WTC11 (cell line): ENCODE measurements around the gene CPXM2. TPM values are rescaled to one million over a fixed set of nuclear protein-coding genes. Genes with fewer than 3 reads are reported as not detected.

Source experiments
- ATAC-seq: fragments of 200-7000 bp; cut with Tn5 transposase; 2 replicates; pipeline ENCODE4 v1.10.0; 2021; ENCODE audit warnings: mild to moderate bottlenecking, moderate library complexity
- CTCF ChIA-PET: fragments of 300-600 bp; sonication (Branson Sonifier 250); formaldehyde crosslinking; loops from one replicate; lab custom pipeline; 2021; ENCODE audit warnings: antibody characterized with exemption; lab: Charles Lee
- POLR2A ChIA-PET: fragments of 350-600 bp; sonication (Branson Sonifier 250); formaldehyde crosslinking; loops from one replicate; lab custom pipeline; 2021; ENCODE audit warnings: antibody characterized with exemption; lab: Charles Lee
- DNase-seq: peaks from one replicate; pipeline ENCODE4 v3.0.0; 2021; ENCODE audit warnings: low spot score
- H3K27ac Mint-ChIP-seq: 2 replicates; pipeline ENCODE4 v1.8.0; 2021; ENCODE audit warnings: mixed read lengths
- H3K27me3 Mint-ChIP-seq: 2 replicates; pipeline ENCODE4 v1.8.0; 2021; ENCODE audit warnings: low read depth, mild to moderate bottlenecking, moderate library complexity, mixed read lengths
- H3K36me3 Mint-ChIP-seq: 2 replicates; pipeline ENCODE4 v1.8.0; 2021; ENCODE audit warnings: mixed read lengths
- H3K4me1 Mint-ChIP-seq: 2 replicates; pipeline ENCODE4 v1.8.0; 2022; ENCODE audit warnings: mixed read lengths
- H3K4me3 Mint-ChIP-seq: 2 replicates; pipeline ENCODE4 v1.8.0; 2021; ENCODE audit warnings: mild to moderate bottlenecking, moderate library complexity, mixed read lengths
- H3K9me3 Mint-ChIP-seq: 2 replicates; pipeline ENCODE4 v1.8.0; 2021; ENCODE audit warnings: mixed read lengths
- ARID4B ChIP-seq: sonication (generic); formaldehyde crosslinking; IDR thresholded peaks from 2 replicates; pipeline ENCODE4 v1.8.0; 2023; ENCODE audit warnings: missing genetic modification reagents, mild to moderate bottlenecking, borderline replicate concordance
- CDX4 ChIP-seq: fragments of 250-450 bp; sonication (Bioruptor Pico); IDR thresholded peaks from 2 replicates; pipeline ENCODE4 v1.9.0; 2021; ENCODE audit warnings: moderate library complexity, mild to moderate bottlenecking, inconsistent platforms, borderline replicate concordance
- CTCF ChIP-seq: fragments of 200-600 bp; IDR thresholded peaks from 2 replicates; pipeline ENCODE4 v1.8.0; 2022; ENCODE audit warnings: antibody characterized with exemption
- ELF4 ChIP-seq: sonication (generic); formaldehyde crosslinking; IDR thresholded peaks from 2 replicates; pipeline ENCODE4 v1.8.1; 2022; ENCODE audit warnings: low read depth, mild to moderate bottlenecking, moderate library complexity, missing genetic modification reagents
- FOXJ3 ChIP-seq: sonication (generic); formaldehyde crosslinking; IDR thresholded peaks from 2 replicates; pipeline ENCODE4 v1.9.0; 2021; ENCODE audit warnings: missing genetic modification reagents, mild to moderate bottlenecking, borderline replicate concordance
- IRF1 ChIP-seq: sonication (generic); formaldehyde crosslinking; IDR thresholded peaks from 2 replicates; pipeline ENCODE4 v1.8.0; 2023; ENCODE audit warnings: missing genetic modification reagents
- IRF2 ChIP-seq: sonication (generic); formaldehyde crosslinking; IDR thresholded peaks from 2 replicates; pipeline ENCODE4 v1.8.0; 2022; ENCODE audit warnings: low read depth, missing genetic modification reagents, borderline replicate concordance
- JUN ChIP-seq: sonication (generic); formaldehyde crosslinking; IDR thresholded peaks from 2 replicates; pipeline ENCODE4 v1.8.0; 2023; ENCODE audit warnings: mild to moderate bottlenecking, missing genetic modification reagents
- MLX ChIP-seq: sonication (generic); formaldehyde crosslinking; IDR thresholded peaks from 2 replicates; pipeline ENCODE4 v1.8.1; 2023; ENCODE audit warnings: mild to moderate bottlenecking, missing genetic modification reagents, moderate library complexity
- NFYB ChIP-seq: sonication (generic); formaldehyde crosslinking; conservative IDR thresholded peaks from 2 replicates; pipeline ENCODE4 v1.8.0; 2022; ENCODE audit warnings: low read depth, missing genetic modification reagents
- NR1H2 ChIP-seq: sonication (generic); formaldehyde crosslinking; IDR thresholded peaks from 2 replicates; pipeline ENCODE4 v1.9.0; 2021; ENCODE audit warnings: mild to moderate bottlenecking, moderate library complexity, missing genetic modification reagents
- PRRX2 ChIP-seq: fragments of 250-450 bp; sonication (Bioruptor Pico); IDR thresholded peaks from 2 replicates; pipeline ENCODE4 v1.8.0; 2021; ENCODE audit warnings: mild to moderate bottlenecking
- RELA ChIP-seq: sonication (generic); formaldehyde crosslinking; IDR thresholded peaks from 2 replicates; pipeline ENCODE4 v1.8.1; 2022; ENCODE audit warnings: missing genetic modification reagents, mild to moderate bottlenecking, borderline replicate concordance
- SMAD4 ChIP-seq: sonication (generic); formaldehyde crosslinking; IDR thresholded peaks from 2 replicates; pipeline ENCODE4 v1.8.0; 2022; ENCODE audit warnings: mild to moderate bottlenecking, missing genetic modification reagents
- SOX15 ChIP-seq: fragments of 250-450 bp; sonication (Bioruptor Pico); IDR thresholded peaks from 2 replicates; pipeline ENCODE4 v1.9.0; 2021; ENCODE audit warnings: mild to moderate bottlenecking
- TCF7 ChIP-seq: sonication (generic); formaldehyde crosslinking; IDR thresholded peaks from 2 replicates; pipeline ENCODE4 v1.8.0; 2022; ENCODE audit warnings: mild to moderate bottlenecking, low read depth, missing genetic modification reagents, moderate library complexity
- TEAD1 ChIP-seq: sonication (generic); formaldehyde crosslinking; IDR thresholded peaks from 2 replicates; pipeline ENCODE4 v1.8.0; 2022; ENCODE audit warnings: mild to moderate bottlenecking, missing genetic modification reagents
- USF2 ChIP-seq: sonication (generic); formaldehyde crosslinking; IDR thresholded peaks from 2 replicates; pipeline ENCODE4 v1.8.1; 2023; ENCODE audit warnings: mild to moderate bottlenecking, missing genetic modification reagents, moderate library complexity
- ZBTB43 ChIP-seq: sonication (generic); formaldehyde crosslinking; IDR thresholded peaks from 2 replicates; pipeline ENCODE4 v1.8.1; 2023; ENCODE audit warnings: mild to moderate bottlenecking, missing genetic modification reagents
- ZNF138 ChIP-seq: sonication (generic); formaldehyde crosslinking; conservative IDR thresholded peaks from 2 replicates; pipeline ENCODE4 v1.8.1; 2022; ENCODE audit warnings: mild to moderate bottlenecking, moderate library complexity, missing genetic modification reagents
- ZNF232 ChIP-seq: sonication (generic); formaldehyde crosslinking; IDR thresholded peaks from 2 replicates; pipeline ENCODE4 v1.8.0; 2022; ENCODE audit warnings: mild to moderate bottlenecking, missing genetic modification reagents
- ZNF263 ChIP-seq: sonication (generic); formaldehyde crosslinking; IDR thresholded peaks from 2 replicates; pipeline ENCODE4 v1.8.1; 2022; ENCODE audit warnings: low read depth, mild to moderate bottlenecking, moderate library complexity, missing genetic modification reagents
- ZNF416 ChIP-seq: fragments of 250-450 bp; sonication (Bioruptor Pico); IDR thresholded peaks from 2 replicates; pipeline ENCODE4 v1.9.0; 2021; ENCODE audit warnings: mild to moderate bottlenecking, inconsistent platforms
- total RNA-seq: library from RNA; stranded (reverse); gene quantifications from 3 replicates; pipeline ENCODE4 v1.2.3, GENCODE V29; 2021

CPXM2 gene
- total RNA-seq, 1 experiment from 2014 or later = 3.4 TPM

GRCh38 chr10:123772645-123773508, 118.7 kb downstream of the CPXM2 start (continued):
- TF ChIP-seq CTCF = no peak
- TF ChIP-seq ZNF263 (CRISPR knock-in tag) = no peak
- no peak for TF ChIP-seq FOXJ3 (CRISPR knock-in tag)
- TF ChIP-seq ZNF138 (CRISPR knock-in tag) = no peak
- no peak for TF ChIP-seq SOX15 (CRISPR knock-in tag)
- TF ChIP-seq TCF7 (CRISPR knock-in tag) = no peak
- TF ChIP-seq, all 79 proteins: peak for 0

- no peak overlapping the region for H3K27ac Mint-ChIP-seq
- H3K4me3 Mint-ChIP-seq = no peak overlapping the region
- TF ChIP-seq ZNF232 (CRISPR knock-in tag) (no peak), ARID4B (no peak), JUN (CRISPR knock-in tag) (no peak), RELA (CRISPR knock-in tag) (no peak), TEAD1 (CRISPR knock-in tag) (no peak), ZNF416 (CRISPR knock-in tag) (no peak), PRRX2 (CRISPR knock-in tag) (no peak), NFYB (CRISPR knock-in tag) (no peak), ELF4 (no peak), IRF1 (no peak), IRF2 (CRISPR knock-in tag) (no peak), NR1H2 (no peak), TCF7 (CRISPR knock-in tag) (no peak), ZBTB43 (no peak), USF2 (CRISPR knock-in tag) (no peak), MLX (no peak), CDX4 (no peak), SMAD4 (CRISPR knock-in tag) (no peak)
- TF ChIP-seq, all 79 proteins: peak for 0
- no peaks in the 10 kb centered on the region for H3K36me3 Mint-ChIP-seq
- ATAC-seq (no peak), DNase-seq (no peak)
- H3K9me3 Mint-ChIP-seq = no peaks in the 10 kb centered on the region; the same call in 1 of the 2 replicates
- no peaks in the 10 kb centered on the region; the same call in 1 of the 2 replicates for H3K27me3 Mint-ChIP-seq
- POLR2A ChIA-PET = no interaction called here
- peaks cover 5% of the 10 kb centered on the region for H3K4me1 Mint-ChIP-seq
- CTCF ChIA-PET = no interaction called here
Measured at GRCh38 chr10:123771877-123772644, 119.5 kb downstream of the CPXM2 start.
